HepG2 (cell line): ENCODE results near the gene SSX2IP. TPM values are rescaled to one million over a fixed set of nuclear protein-coding genes. Genes with fewer than 3 reads are reported as not detected.

Source experiments
- ATAC-seq: fragments of 200-7000 bp; cut with Tn5 transposase; 3 replicates; pipeline ENCODE4 v1.9.1; 2020; ENCODE audit warnings: mild to moderate bottlenecking, moderate library complexity
- BruUV-seq: library from RNA; stranded (reverse); fragments of 400-500 nt; replicated peaks from 2 replicates; lab custom pipeline; 2021; lab: Mats Ljungman, UMichigan
- CTCF ChIA-PET: fragments of 300-600 bp; formaldehyde crosslinking; extraction: SDS; loops from one replicate; lab custom pipeline; 2021; ENCODE audit warnings: low total read pairs, inconsistent platforms, low intra/inter-chr PET ratio; lab: Yijun Ruan, JAX
- POLR2A ChIA-PET: fragments of 350-600 bp; sonication (Branson Sonifier 250); formaldehyde crosslinking; loops from one replicate; lab custom pipeline; 2020; ENCODE audit warnings: antibody characterized with exemption, inconsistent platforms; lab: Yijun Ruan, JAX
- DNase-seq: peaks from one replicate; pipeline ENCODE4 v3.0.0-alpha.2; 2015; ENCODE audit warnings: low spot score
- FAIRE-seq: peaks from 3 replicates; lab custom pipeline; 2011; peaks lifted over from hg19 to GRCh38; lab: Jason Lieb, UNC
- H2AFZ ChIP-seq: one replicate; pipeline ENCODE4 v1.6.1; 2011; ENCODE audit warnings: low read length, inconsistent platforms
- H3K27ac ChIP-seq: fragments of 300-600 bp; 3 replicates; pipeline ENCODE4 v1.8.0; 2011; ENCODE audit warnings: mixed run types, mild to moderate bottlenecking, mixed read lengths, low read length, inconsistent platforms; ENCODE audit not compliant: insufficient read depth; ENCODE audit errors: extremely low read length
- H3K27me3 ChIP-seq, 2 experiments: fragments of 200-600 bp in 1 of 2; 2 replicates in 1 of 2; 3 replicates in 1 of 2; pipeline versions ENCODE4 v1.6.0 to v1.8.0; 2011; ENCODE audit warnings: low read length in 2 of 2, mild to moderate bottlenecking in 2 of 2, moderate library complexity in 2 of 2, inconsistent platforms in 1 of 2; ENCODE audit not compliant: insufficient read depth in 2 of 2, control insufficient read depth in 1 of 2
- H3K36me3 ChIP-seq, 2 experiments: fragments of 200-600 bp in 1 of 2; replicated peaks in 1 of 2; 2 replicates in 1 of 2; 3 replicates in 1 of 2; pipeline versions ENCODE4 v1.5.1 to v1.8.0; 2011; ENCODE audit warnings: low read length in 2 of 2, inconsistent platforms in 1 of 2; ENCODE audit not compliant: insufficient read depth in 2 of 2, control insufficient read depth in 1 of 2
- H3K4me1 ChIP-seq: 2 replicates; pipeline ENCODE4 v1.5.1; 2012; ENCODE audit warnings: low read length, inconsistent platforms; ENCODE audit not compliant: insufficient read depth
- H3K4me2 ChIP-seq: 2 replicates; pipeline ENCODE4 v1.6.0; 2011; ENCODE audit warnings: low read depth, low read length, inconsistent platforms
- H3K4me3 ChIP-seq, 3 experiments: fragments of 200-600 bp in 1 of 3; sonication (generic), shearing (Covaris generic) in 1 of 3; replicated peaks in 1 of 3; 2 replicates each; pipeline ENCODE4 v1.5.1; 2011 to 2016; ENCODE audit warnings: low read length in 3 of 3, inconsistent platforms in 2 of 3, low read depth in 2 of 3, mild to moderate bottlenecking in 2 of 3, control low read depth in 1 of 3, mixed read lengths in 1 of 3; ENCODE audit not compliant: insufficient read depth in 1 of 3
- H3K79me2 ChIP-seq: one replicate; pipeline ENCODE4 v1.6.1; 2011; ENCODE audit warnings: low read length, inconsistent platforms; ENCODE audit not compliant: insufficient read depth
- H3K9ac ChIP-seq: 2 replicates; pipeline ENCODE4 v1.6.0; 2011; ENCODE audit warnings: mild to moderate bottlenecking, low read depth, low read length, inconsistent platforms; ENCODE audit not compliant: insufficient read depth
- H3K9me3 ChIP-seq: 2 replicates; pipeline ENCODE4 v1.5.1; 2012; ENCODE audit warnings: mild to moderate bottlenecking, low read length
- H4K20me1 ChIP-seq: 2 replicates; pipeline ENCODE4 v1.6.0; 2011; ENCODE audit warnings: inconsistent platforms, mild to moderate bottlenecking, low read length, moderate library complexity; ENCODE audit not compliant: insufficient read depth
- HIVEP1 ChIP-seq: sonication (generic); formaldehyde crosslinking; IDR thresholded peaks from 2 replicates; pipeline ENCODE4 v1.4.0; 2020; ENCODE audit warnings: mild to moderate bottlenecking, missing genetic modification reagents
- KMT2B ChIP-seq: IDR thresholded peaks from 2 replicates; pipeline ENCODE4 v1.6.1; 2016; ENCODE audit warnings: missing genetic modification reagents, missing compliant biosample characterization
- MBD4 ChIP-seq: IDR thresholded peaks from 2 replicates; pipeline ENCODE4 v1.6.1; 2012; ENCODE audit warnings: low read length, inconsistent platforms, borderline replicate concordance
- ZNF501 ChIP-seq: sonication (generic); formaldehyde crosslinking; IDR thresholded peaks from 2 replicates; pipeline ENCODE4 v1.5.1; 2020; ENCODE audit warnings: mild to moderate bottlenecking, moderate library complexity, missing genetic modification reagents
- ZNF564 ChIP-seq: sonication (generic); formaldehyde crosslinking; IDR thresholded peaks from 2 replicates; pipeline ENCODE4 v1.8.1; 2023; ENCODE audit warnings: mild to moderate bottlenecking, missing genetic modification reagents
- ZNF879 ChIP-seq: sonication (generic); formaldehyde crosslinking; IDR thresholded peaks from 2 replicates; pipeline ENCODE4 v1.8.1; 2023; ENCODE audit warnings: missing genetic modification reagents
- WGBS: methylation state at CpG from one replicate; pipeline ENCODE4 v1.1.6; 2017; ENCODE audit warnings: low lambda C conversion rate; 5-methylcytosine and 5-hydroxymethylcytosine counted together
- in situ Hi-C: cut with HindIII; loops from 2 replicates; pipeline ENCODE4 v1.10.0; 2017; ENCODE audit warnings: low pct_unique_long_range_greater_than_20kb; ENCODE audit not compliant: extremely low pct_ligation_motif_present
- intact Hi-C: fragments of 100-400 bp; cut with micrococcal nuclease; formaldehyde crosslinking; loops from one replicate; pipeline ENCODE4 v1.10.0; 2022; ENCODE audit not compliant: unreplicated experiment
- polyA plus RNA-seq, 8 experiments: library from polyadenylated mRNA; depleted of rRNA in 3 of 8; stranded (reverse) in 7 of 8; unstranded in 1 of 8; fragments of >200 nt; fragmentation: Illumina TruSeq in 4 of 8; extraction: Trizol in 4 of 8; gene quantifications; 2 replicates each; pipeline versions ENCODE4 v1.2.1 to v1.2.3, GENCODE V29; 2011 to 2016; ENCODE audit warnings: low read depth in 4 of 8, missing spikeins in 1 of 8, mixed read lengths in 1 of 8; ENCODE audit not compliant: insufficient read depth in 1 of 8
- total RNA-seq, 5 experiments: library from RNA; depleted of rRNA; stranded (reverse); fragments of >200 nt; fragmentation: Illumina TruSeq; extraction: Trizol; gene quantifications; 2 replicates each; pipeline ENCODE4 v1.2.3, GENCODE V29; 2016; ENCODE audit warnings: low read depth in 1 of 5
- TF ChIP-seq, protein P1 (sequence below): sonication (generic); formaldehyde crosslinking; IDR thresholded peaks from 2 replicates; pipeline ENCODE4 v1.4.0; 2020; ENCODE audit warnings: missing genetic modification reagents, borderline replicate concordance
- TF ChIP-seq, protein P2 (sequence below): sonication (generic); formaldehyde crosslinking; IDR thresholded peaks from 2 replicates; pipeline ENCODE4 v1.8.0; 2022; ENCODE audit warnings: missing genetic modification reagents, low read depth, mild to moderate bottlenecking, borderline replicate concordance
- TF ChIP-seq, protein P3 (sequence below): IDR thresholded peaks from 2 replicates; pipeline ENCODE4 v1.6.1; 2016
- TF ChIP-seq, protein P4 (sequence below): sonication (generic); IDR thresholded peaks from 2 replicates; pipeline ENCODE4 v1.6.1; 2016; ENCODE audit warnings: low read depth, borderline replicate concordance
- TF ChIP-seq, protein P5 (sequence below): sonication (generic); formaldehyde crosslinking; IDR thresholded peaks from 2 replicates; pipeline ENCODE4 v1.8.0; 2022; ENCODE audit warnings: missing genetic modification reagents, mild to moderate bottlenecking, moderate library complexity, borderline replicate concordance

Gene SSX2IP
- total and polyA plus RNA-seq, 2 of the 13 experiments (the other 11 are each of a cell fraction or from before 2014, with no cell fraction given): 2.7 to 23.7 TPM

DNA sequence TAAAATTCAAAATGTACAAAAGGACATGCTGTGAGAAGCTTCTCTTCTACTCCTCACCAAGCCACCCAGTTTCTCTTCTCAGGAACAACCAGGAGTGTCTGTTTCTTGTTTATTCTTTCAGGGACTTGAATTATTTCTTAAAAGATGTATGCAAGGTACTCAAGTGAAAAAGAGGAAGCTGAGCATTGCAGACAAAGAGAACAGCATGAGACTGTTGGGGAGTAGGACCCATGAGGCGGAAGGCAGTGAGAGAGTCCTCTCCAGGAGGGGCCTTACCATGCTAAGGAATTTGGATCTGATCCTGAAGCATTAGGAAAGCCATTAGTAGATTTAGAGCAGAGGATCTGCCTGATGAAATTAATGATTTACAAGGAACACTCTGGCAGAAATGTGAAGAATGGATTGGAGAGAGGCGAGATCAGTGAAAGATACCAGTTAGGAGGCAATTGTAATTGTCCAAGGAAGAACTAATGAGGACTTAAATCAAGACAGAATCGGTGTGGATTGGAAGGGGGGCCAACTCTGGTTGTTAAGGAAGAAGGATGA is 14.7 kb upstream of the SSX2IP start (continued):
- TF ChIP-seq, protein P1, sequence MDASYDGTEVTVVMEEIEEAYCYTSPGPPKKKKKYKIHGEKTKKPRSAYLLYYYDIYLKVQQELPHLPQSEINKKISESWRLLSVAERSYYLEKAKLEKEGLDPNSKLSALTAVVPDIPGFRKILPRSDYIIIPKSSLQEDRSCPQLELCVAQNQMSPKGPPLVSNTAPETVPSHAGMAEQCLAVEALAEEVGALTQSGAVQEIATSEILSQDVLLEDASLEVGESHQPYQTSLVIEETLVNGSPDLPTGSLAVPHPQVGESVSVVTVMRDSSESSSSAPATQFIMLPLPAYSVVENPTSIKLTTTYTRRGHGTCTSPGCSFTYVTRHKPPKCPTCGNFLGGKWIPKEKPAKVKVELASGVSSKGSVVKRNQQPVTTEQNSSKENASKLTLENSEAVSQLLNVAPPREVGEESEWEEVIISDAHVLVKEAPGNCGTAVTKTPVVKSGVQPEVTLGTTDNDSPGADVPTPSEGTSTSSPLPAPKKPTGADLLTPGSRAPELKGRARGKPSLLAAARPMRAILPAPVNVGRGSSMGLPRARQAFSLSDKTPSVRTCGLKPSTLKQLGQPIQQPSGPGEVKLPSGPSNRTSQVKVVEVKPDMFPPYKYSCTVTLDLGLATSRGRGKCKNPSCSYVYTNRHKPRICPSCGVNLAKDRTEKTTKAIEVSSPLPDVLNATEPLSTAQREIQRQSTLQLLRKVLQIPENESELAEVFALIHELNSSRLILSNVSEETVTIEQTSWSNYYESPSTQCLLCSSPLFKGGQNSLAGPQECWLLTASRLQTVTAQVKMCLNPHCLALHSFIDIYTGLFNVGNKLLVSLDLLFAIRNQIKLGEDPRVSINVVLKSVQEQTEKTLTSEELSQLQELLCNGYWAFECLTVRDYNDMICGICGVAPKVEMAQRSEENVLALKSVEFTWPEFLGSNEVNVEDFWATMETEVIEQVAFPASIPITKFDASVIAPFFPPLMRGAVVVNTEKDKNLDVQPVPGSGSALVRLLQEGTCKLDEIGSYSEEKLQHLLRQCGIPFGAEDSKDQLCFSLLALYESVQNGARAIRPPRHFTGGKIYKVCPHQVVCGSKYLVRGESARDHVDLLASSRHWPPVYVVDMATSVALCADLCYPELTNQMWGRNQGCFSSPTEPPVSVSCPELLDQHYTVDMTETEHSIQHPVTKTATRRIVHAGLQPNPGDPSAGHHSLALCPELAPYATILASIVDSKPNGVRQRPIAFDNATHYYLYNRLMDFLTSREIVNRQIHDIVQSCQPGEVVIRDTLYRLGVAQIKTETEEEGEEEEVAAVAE: no peak

DNA sequence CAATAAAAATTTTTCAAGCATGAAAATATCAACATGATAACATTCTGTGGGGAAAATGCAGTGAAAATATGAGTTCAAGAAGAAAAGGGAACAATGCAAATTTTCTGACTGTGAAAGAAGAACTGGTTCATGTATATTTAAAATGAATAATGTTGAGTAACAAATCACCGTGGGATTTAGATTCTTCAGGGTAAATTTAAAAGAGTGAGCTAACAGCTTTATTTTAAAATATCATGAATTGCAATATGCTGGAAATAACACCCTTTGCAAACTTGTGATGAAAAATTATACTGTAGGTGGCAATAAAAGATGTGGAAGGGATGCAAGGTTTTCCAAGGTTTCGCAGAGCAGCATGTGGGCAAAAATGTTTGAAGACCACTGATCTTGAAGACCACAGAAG is 13.2 kb upstream of the SSX2IP start:
- Histone ChIP-seq H3K4me3 (no peak overlapping the region), H3K9me3 (no peaks in the 10 kb centered on the region), H3K27me3 (no peaks in the 10 kb centered on the region), H2AFZ (no peak overlapping the region), H3K27ac (no peak overlapping the region), H3K4me1 (peaks cover 5% of the 10 kb centered on the region), H3K9ac (no peak overlapping the region), H4K20me1 (no peaks in the 10 kb centered on the region), H3K79me2 (no peaks in the 10 kb centered on the region), H3K4me2 (no peak overlapping the region), H3K36me3 (no peaks in the 10 kb centered on the region)
- 35% methylated on average over 2 of the region's 2 CpGs for WGBS
- intact Hi-C loops (no loop called here), in situ Hi-C loops (no loop called here)
- DNase-seq (no peak), ATAC-seq (no peak), FAIRE-seq (no peak)
- no TSS peak for BruUV-seq
- ChIA-PET POLR2A (no interaction called here), CTCF (no interaction called here)
- TF ChIP-seq ZNF501 (CRISPR knock-in tag): no peak
- no peak for TF ChIP-seq KMT2B (CRISPR knock-in tag)
- TF ChIP-seq, protein P2, sequence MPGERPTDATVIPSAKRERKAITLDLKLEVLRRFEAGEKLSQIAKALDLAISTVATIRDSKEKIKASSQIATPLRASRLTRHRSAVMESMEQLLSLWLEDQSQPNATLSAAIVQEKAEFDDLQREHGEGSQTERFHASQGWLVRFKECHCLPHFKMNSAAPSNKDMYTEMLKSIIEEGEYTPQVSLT (CRISPR knock-in tag): no peak
- no peak for TF ChIP-seq ZNF879 (CRISPR knock-in tag)
- TF ChIP-seq, protein P3, sequence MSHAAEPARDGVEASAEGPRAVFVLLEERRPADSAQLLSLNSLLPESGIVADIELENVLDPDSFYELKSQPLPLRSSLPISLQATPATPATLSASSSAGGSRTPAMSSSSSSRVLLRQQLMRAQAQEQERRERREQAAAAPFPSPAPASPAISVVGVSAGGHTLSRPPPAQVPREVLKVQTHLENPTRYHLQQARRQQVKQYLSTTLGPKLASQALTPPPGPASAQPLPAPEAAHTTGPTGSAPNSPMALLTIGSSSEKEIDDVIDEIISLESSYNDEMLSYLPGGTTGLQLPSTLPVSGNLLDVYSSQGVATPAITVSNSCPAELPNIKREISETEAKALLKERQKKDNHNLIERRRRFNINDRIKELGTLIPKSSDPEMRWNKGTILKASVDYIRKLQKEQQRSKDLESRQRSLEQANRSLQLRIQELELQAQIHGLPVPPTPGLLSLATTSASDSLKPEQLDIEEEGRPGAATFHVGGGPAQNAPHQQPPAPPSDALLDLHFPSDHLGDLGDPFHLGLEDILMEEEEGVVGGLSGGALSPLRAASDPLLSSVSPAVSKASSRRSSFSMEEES: no peak
- no peak for TF ChIP-seq HIVEP1 (CRISPR knock-in tag)
- TF ChIP-seq, protein P4, sequence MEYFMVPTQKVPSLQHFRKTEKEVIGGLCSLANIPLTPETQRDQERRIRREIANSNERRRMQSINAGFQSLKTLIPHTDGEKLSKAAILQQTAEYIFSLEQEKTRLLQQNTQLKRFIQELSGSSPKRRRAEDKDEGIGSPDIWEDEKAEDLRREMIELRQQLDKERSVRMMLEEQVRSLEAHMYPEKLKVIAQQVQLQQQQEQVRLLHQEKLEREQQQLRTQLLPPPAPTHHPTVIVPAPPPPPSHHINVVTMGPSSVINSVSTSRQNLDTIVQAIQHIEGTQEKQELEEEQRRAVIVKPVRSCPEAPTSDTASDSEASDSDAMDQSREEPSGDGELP: no peak
- TF ChIP-seq, protein P5, sequence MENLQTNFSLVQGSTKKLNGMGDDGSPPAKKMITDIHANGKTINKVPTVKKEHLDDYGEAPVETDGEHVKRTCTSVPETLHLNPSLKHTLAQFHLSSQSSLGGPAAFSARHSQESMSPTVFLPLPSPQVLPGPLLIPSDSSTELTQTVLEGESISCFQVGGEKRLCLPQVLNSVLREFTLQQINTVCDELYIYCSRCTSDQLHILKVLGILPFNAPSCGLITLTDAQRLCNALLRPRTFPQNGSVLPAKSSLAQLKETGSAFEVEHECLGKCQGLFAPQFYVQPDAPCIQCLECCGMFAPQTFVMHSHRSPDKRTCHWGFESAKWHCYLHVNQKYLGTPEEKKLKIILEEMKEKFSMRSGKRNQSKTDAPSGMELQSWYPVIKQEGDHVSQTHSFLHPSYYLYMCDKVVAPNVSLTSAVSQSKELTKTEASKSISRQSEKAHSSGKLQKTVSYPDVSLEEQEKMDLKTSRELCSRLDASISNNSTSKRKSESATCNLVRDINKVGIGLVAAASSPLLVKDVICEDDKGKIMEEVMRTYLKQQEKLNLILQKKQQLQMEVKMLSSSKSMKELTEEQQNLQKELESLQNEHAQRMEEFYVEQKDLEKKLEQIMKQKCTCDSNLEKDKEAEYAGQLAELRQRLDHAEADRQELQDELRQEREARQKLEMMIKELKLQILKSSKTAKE (CRISPR knock-in tag): no peak
- no peak for TF ChIP-seq ZNF564 (CRISPR knock-in tag)
- TF ChIP-seq MBD4: no peak
